Measurements from ENCODE around the gene ENC1.

ENC1 gene

DNA sequence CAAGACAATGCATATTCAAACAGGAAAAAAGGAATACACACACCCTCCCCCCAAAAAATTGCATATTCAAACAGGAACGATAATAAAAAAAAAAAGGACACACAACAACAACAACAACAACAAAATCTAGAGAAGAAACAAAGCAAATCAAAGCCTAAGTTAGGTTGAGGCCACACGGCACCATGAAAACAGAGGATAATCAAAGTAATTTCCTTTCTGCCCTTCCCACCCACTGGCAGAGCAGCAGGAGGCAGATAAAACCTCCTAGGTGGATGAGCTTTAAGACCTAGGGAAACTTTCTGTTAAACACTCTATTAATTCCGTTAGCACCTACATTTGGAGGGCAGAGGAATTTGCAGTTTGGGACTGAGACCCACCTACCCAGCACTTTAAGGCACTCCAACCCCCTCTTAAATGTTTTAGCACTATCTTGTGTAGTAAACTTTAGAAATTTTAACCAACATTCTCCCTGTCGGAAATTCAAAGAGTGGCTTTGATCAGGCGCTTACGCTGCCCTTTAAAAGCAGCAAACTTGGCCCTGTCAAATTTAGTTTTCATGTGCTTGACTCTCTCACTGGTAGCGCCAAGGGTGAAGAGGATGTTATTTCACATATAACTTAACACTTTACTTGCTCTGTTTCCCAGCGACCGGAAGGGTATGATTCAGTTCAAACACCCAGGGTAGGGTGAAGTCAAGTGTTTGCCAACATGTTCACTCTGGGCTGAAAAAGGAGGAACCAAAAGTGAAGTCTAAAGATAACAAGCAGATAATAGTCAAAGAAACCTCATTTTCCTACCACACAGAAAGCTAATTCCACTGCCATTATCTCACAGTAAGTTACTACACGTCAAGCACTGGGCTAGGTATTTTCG is 9.2 kb downstream of the ENC1 start:
- DNase-seq (ENCODE audit: low read depth in 2 of 2) = peak in 1 of 2 donors; percentile 9

DNA sequence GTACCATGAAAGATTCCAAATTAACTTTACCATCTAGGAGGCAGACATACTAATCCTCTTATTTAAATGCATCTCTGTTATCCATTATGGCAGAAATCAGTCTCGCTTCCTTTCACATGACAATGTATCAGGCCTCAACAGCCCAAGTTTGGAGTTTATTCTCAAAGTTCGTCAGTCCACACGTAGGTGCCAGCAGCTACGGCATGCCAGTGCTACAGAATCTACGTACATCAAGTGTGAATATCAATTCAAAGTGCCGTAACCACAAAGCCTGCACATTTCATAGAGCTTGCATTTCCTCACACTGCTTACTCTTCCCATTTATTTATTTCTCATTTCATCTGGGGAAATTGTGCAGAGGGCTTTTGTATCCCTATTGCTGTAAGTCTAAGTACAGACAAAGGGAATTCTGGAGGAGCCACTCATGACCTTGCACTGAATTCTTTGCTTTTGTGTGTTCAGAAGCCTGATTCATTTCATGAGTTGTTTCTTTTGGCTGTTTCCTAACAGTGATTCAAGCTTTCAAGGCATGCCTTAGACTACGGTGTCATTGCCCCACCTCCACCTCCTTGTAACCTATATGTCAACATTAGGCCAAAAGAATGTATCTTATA is 10.0 kb downstream of the ENC1 start:
- no peak for DNase-seq (ENCODE audit: low read depth in 2 of 2)

DNA sequence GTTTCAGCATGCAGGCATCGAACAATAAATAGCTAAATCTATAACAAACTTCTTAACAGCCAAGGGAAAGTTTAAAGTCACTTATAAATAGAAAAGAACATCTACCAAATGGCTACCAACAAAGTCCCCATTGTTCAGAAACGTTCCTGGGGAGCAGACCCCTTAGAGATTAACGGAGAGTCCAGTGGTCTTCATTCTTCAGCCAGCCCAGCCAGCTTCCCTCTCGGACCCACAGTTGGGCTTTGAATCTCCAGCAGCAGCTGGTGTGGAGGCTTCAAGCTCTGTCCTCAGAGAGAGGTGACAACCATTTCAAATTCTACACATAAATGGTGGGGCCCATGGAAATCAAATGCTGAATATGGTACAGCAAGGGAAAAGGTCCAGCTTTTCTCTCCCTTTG is 11.2 kb downstream of the ENC1 start:
- DNase-seq (ENCODE audit: low read depth in 2 of 2) = no peak

DNA sequence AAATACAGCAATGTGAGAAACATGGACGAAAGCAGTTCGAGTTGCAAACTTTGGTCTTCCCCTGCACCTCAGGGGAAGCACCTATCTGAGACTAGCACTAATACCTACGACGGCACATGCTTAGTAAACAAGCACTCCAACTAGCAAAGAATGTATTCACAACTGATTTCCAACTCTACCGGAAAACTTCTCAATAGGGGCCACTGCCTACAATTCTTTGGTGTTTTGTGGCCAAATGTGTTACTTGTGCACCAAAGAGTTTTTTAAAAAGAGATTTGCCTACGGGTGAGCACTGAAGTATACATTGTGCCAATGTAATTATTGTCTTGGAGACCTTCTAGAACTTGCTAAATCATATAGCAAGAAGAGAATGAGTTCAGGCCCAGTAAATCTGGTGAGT is 12.2 kb downstream of the ENC1 start:
- DNase-seq (ENCODE audit: low read depth in 2 of 2) = no peak

DNA sequence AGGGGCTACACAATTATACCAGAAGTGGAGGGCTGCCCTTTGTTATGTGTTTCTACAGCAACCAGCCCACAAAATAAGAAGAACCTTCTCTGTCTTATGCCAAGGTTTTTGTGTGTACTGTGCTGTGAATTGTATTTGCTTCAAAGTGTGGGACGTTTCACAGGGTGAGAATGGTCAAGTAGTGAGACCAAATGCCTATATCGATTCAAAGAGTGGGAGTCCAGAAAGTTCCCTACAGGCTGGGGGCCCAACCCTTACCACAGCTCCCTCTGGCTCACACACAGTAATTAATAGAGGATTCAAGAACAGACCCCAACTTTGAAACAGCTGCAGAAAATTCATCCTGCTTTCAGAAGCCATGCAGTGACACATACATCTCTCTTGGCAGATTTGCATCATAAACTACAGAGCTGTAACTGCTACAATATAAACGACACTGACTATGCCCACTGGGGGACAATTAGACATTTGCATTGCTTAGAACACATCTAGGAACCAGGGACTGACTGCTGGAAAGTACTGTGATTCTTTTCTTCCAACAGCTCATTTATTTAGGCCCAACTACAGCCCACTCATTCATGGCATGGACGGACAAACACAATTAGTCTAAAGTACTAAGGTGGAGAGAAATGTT is 12.8 kb downstream of the ENC1 start:
- no peak for DNase-seq (ENCODE audit: low read depth in 2 of 2)

DNA sequence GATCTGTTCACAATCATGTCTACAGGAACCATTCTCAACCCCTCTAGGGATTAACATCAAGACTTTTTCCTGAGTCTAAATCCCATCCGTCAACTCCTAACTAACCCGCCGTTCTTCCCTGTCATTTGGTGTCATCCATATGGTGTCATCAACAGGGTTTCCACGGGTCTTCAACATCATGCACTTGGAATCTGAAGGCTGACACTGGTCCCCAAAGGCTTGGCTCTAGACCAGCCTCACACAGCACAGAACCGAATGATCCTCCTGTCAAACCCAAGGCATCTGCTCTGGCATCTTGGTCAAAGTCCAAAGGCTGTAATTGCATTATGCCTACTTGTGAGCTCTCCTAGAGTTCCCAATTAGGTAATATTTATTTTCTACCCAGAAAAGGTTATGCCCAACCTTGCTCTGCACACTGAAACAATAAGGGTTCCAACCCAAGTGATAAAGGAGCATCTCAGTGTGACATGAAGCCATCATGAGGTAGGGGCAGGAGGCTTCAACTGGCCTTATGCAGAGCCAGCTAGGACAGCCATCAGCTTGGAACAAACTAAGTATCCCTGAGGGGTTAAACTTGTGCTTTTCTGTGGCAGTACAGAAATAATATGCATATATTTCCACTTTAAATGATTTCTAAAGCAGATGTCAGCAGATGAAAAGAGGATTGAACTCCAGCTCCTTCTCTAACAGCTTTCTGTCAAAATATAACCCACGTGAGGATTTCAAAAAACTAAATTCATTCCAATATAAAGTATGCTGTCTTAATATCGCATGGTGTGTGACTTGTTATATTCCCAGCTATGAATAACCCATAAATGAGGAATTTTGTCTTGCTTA is 13.9 kb downstream of the ENC1 start:
- no peak for DNase-seq (ENCODE audit: low read depth in 2 of 2)

DNA sequence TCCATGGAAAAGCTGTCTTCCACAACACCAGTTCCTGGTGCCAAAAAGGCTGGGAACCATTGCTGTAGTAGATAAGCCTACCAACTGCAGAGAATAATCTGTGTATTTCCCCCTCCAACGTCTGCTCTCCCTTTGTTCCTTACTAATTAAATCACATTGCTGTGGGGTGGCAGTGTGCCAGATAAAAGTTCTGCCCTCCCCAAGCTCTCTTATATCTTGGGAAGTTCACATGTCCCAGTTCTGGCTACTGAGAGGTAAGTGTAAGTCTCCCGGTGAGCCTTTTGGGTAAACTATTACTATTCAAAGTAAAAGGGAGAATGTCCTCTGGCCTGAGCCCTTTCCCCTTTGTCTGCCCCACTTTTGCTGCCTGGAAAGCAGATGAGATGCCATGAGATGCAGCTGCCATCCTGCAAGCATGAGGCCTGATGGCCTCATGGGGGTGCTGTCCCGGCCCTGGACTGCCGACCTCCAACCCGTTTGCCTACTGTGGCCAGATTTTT is 14.7 kb downstream of the ENC1 start:
- DNase-seq (ENCODE audit: low read depth in 2 of 2) = no peak

DNA sequence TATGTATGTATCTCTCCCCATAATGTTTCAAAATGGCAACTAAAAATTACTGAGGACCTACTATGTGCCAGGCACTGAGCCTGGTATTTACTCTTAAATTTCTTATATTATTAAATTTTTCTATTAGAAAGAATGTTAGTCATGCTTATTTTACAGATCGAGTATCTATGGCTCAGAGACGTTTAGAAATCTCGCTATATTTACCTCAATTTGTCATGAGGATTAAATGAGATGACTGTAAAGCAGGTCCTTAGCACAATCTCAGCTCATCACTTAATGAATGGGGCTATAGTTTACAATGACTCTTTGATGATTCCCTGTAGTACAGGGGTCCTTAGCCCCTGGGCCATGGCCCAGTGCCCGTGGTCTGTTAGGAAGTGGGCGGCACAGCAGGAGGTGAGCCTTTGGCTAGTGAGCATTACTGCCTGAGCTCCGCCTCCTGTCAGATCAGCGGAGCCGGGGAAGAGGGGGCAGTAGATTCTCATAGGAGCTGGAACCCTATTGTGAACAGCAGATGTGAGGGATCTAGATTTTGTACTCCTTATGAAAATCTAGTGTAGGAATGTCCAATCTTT is 15.5 kb downstream of the ENC1 start:
- DNase-seq (ENCODE audit: low read depth in 2 of 2) = no peak

DNA sequence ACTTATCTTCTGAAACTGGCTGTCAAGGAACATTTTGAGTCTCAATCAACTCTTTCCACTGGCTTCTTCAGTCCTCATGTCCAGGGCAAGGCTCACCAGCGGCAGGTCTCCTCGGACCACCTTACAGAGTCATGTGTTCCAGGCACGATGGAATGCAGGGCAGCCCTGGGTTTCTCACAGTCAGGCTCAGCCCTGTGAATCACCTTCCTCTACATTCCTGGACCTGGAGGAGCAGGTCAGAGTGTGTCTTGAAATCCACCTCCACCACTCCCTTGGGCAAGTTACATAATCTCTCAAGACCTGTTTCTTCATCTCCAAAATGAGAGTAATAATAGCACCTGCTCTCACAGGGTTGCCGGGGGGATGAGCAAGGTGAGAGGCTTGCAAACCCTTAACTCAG is 16.0 kb downstream of the ENC1 start:
- DNase-seq (ENCODE audit: low read depth in 2 of 2) = no peak

DNA sequence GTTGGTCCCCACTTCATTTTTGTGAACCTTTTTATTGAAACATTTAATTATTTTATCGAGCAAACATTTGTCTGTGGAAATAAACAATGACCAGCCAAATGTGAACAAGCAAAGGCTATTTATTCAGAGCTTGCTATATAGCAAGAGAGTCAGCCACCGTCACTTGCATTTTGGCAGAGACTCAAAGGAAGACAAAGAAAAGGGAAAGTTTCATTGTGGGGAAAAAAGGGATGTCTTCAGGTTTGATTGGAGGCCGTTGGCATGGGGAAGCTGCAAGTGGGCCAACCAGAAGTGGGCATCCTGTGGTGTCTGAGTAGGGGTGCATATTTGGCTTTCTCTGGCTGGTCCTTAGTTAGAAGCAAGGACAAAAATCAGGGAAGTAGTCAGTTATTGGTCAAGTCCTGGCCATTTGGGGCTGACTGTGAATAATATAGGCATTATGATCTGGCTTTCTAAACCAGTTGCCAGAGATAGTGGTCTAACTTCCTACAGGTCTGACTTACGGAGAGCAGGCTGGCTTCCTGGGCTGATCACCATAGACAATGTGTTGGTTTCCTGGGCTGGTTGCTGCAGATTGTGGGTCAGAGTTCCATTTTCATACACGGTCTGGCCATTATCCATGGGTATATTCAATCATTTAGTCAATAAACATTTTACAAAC is 16.6 kb downstream of the ENC1 start:
- no peak for DNase-seq (ENCODE audit: low read depth in 2 of 2)

DNA sequence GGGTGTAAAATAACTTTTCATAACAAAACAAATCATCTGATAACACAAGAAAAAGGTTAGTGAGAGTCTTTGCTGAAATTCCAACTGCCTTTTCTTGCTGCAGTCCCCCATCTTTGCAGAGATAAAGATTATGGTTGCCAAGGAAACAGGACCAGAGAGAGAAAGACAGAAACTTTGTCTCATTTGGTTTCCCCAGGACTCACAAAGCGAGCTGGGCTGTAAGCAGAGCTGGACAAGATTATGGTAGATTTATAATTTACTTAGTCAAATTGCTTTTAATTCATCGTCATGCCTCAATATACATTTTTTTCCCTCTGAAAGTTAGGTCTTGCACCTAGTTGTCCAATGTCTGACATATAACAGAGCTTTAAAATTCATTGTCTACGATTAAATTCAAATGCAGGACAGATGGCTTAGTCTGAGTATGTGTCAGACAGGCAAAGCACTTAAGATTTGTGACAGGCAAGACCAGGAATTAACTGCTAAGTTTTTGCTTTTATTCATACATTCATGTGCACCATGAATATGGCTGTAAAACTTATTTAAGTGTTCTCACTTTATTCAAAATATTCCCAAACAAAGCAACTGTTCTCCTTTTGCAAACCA is 17.4 kb downstream of the ENC1 start:
- no peak for DNase-seq (ENCODE audit: low read depth in 2 of 2)

DNA sequence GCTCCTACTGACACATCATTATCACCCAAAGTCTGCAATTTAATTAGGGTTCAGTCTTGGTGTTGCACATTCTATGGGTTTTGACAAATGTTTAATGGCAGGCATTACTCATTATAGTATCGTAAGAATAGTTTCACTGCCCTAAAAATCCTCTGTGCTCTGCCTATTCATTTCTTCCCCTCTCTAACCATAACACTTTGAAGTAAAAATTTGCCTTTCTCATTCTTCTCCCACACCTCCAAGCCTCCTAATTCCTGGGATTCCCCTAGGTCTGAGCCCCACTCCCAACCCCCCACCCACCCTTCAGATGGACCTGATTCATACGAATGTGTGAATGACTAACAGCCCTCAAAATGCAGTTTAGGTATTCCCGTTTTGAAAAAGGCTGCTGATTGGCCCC is 18.4 kb downstream of the ENC1 start:
- peak in 1 of 2 donors; percentile 8 for DNase-seq (ENCODE audit: low read depth in 2 of 2)

DNA sequence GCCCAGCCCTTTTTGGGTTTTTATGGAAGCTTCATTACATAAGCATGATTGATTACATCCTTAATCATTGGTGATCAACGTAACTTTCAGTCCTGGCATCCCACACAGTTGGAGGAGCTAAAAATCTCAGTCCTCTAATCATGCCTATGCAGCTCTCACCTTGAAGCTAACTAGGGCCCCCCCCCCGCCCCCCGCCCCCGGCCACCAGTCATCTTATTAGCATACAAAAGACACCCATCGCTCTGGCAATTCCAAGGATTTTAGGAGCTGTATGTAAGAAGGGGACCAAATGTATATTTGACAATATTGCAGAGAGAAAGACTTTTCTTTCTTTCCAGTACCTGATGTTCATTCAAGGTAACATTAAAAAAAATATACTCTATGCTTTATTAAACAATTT is 19.0 kb downstream of the ENC1 start:
- DNase-seq (ENCODE audit: low read depth in 2 of 2) = no peak

DNA sequence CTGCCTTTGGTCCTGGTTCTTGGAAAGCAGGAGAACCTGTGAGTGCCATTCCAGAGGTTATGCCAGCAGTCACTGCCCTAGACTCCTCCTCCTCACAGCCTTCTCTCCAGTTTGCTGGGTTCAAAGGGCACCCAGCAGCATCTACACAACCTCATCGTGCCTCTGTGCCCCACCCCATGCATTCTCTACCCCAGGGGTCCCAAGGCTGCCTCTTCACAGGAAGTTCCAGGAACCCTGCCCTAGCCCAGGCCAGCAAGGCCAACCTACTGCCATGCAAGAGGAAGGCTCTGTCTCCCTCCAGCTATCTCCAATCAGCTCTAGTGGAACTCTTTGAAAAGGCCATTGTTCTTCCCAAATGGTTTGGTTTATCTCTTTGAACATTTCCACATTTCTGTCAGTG is 21.2 kb downstream of the ENC1 start:
- DNase-seq (ENCODE audit: low read depth in 2 of 2) = no peak

DNA sequence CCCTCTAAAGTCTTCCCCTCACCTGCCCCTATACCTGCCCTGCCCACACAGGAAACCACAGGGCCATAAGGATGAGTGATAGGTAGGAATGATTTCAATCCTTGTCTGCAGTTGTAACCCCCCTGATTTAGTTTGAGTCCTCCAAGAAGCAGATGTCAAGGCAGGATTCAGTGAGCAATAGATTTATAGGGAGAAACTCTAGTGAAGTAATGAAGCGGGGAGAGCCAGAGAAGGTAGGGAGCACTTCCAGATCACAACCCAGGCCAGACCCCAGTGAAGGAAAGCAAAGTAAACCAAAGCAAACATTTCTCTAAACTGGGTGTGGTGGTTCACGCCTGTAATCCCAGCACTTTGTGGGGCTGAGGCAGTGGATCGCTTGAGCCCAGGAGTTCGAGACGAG is 22.4 kb downstream of the ENC1 start:
- no peak for DNase-seq (ENCODE audit: low read depth in 2 of 2)

DNA sequence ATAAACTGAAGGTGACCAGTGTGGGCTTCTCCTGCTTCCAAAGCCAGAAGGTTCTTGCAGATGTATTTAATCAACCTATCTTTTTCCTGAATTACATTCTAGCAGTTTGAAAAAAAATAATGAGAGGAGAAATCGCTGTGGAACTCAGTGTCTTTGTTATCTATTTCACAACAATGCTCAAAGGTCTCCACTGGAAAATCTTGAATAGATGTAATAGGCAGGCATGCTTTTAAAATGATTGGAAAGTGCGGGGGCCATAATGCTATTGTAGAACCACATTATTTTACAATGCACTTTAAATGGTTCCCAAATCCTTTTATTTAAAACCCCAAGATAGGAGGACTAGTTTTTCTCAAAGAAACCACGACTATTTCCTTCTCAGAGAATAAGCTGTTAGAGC is 23.3 kb downstream of the ENC1 start:
- no peak for DNase-seq (ENCODE audit: low read depth in 2 of 2)

DNA sequence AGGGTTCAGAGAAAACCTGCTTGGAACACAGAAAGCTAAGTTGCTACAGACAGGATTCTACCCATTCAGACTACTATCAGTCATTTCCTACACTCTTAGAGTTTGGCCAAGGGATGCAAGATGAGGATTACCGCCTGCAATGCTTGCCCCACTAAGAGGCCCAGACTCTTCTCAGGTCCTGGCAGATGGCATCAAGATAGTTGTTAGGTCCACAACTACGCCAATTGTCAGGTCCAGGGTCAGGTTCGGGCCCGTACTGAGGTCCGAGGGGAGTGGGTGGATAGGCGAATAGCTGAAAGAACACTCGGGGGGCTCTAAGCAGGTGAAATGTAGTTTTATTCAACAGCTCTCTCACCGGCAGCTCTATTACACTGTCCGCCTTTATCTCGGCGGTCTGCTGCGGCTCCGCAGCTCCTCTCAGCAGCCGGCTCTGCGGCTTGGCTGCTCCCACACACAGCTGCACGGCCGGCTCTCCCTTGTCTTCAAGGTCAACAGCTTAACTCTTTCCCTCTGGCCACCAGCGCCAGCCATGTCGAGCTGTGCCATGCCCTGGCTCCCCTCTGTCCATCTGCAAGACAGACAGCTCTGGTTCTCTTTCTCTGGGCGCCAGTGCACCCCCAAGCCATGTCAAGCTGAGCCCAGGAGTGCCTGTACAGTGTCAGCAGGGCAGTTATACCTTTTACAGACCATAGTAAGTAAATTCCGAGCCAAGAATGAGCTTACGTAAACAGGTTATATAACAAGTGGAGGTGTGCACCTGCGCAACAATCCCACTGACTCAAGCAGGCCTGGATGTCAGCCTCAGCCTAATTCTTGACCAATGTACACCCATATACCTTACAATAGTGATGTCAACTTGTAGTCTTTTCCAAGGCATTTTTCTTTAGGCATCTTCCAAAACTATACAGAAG is 24.0 kb downstream of the ENC1 start:
- no peak for DNase-seq (ENCODE audit: low read depth in 2 of 2)

DNA sequence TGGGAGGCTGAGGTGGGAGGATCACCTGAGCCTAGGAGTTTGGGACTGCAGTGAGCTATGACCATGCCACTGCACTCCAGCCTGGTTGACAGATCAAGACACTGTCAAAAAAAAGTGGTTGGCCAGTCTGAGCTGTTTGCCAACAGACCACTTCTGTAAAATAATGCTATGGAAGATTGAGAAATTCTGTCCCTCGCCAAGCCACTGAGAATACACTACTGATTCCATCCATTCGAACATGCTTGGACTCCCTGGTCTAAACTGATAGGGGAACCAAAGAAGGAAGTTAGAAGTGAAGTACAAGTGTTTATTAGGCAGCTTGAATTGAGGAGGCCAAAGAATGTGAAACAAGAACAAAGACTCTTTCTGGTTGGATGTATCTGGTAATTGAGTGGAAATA is 27.2 kb downstream of the ENC1 start:
- DNase-seq (ENCODE audit: low read depth in 2 of 2) = no peak

DNA sequence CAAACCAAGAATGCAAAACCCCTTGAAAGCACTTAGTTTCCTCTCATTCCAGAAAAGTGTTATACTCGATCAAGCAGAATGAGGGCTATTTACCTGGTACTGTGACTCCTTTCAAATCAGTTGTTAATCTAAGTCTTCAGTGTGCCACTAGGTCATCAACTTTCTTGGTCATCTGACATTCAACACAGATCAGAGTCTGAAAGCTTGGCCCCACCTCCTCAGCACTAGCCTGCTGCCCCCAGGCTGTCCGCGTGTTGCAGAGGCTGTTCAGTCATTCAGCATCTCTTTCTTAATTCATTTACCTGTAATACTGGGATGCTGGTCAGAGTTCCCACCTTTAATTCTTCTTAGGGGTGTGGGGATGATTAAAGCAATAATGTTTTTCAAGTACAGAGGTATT is 28.5 kb downstream of the ENC1 start:
- DNase-seq (ENCODE audit: low read depth in 2 of 2) = no peak

All from stimulated activated CD8-positive, alpha-beta memory T cell treated with anti-CD3 and anti-CD28 coated beads, Interleukin-15, amount 100 ng/mL, for 48 hours (primary cell).